ENCODE data around the gene TFCP2L1.

TFCP2L1 gene

GRCh38 chr2:121266543-121267106 lies 18.4 kb downstream of the TFCP2L1 start:
- DNase-seq (ENCODE audit: low spot score), result no peak

GRCh38 chr2:121263996-121264715 lies 20.8 kb downstream of the TFCP2L1 start:
- DNase-seq (ENCODE audit: low spot score), result no peak

- DNase-seq (ENCODE audit: low spot score), result no peak
Observed at GRCh38 chr2:121260370-121261154, 24.4 kb downstream of the TFCP2L1 start.

GRCh38 chr2:121258051-121258450 lies 27.0 kb downstream of the TFCP2L1 start:
- no peak for DNase-seq (ENCODE audit: low spot score)

- no peak for DNase-seq (ENCODE audit: low spot score)
Observed at GRCh38 chr2:121257480-121257840, 27.5 kb downstream of the TFCP2L1 start.

GRCh38 chr2:121256720-121257479 lies 28.1 kb downstream of the TFCP2L1 start:
- DNase-seq (ENCODE audit: low spot score), result no peak

GRCh38 chr2:121255358-121255757 lies 29.6 kb downstream of the TFCP2L1 start:
- no peak for DNase-seq (ENCODE audit: low spot score)

GRCh38 chr2:121254748-121255147 lies 30.3 kb downstream of the TFCP2L1 start:
- no peak for DNase-seq (ENCODE audit: low spot score)

- no peak for DNase-seq (ENCODE audit: low spot score)
Observed at GRCh38 chr2:121253674-121254240, 31.2 kb downstream of the TFCP2L1 start.

- no peak for DNase-seq (ENCODE audit: low spot score)
Observed at GRCh38 chr2:121253021-121253673, 31.9 kb downstream of the TFCP2L1 start.

- no peak for DNase-seq (ENCODE audit: low spot score)
Observed at GRCh38 chr2:121251497-121251896, 33.5 kb downstream of the TFCP2L1 start.

GRCh38 chr2:121248766-121249343 lies 36.1 kb downstream of the TFCP2L1 start:
- DNase-seq (ENCODE audit: low spot score), result no peak

- DNase-seq (ENCODE audit: low spot score), result no peak
Observed at GRCh38 chr2:121247971-121248370, 37.0 kb downstream of the TFCP2L1 start.

- no peak for DNase-seq (ENCODE audit: low spot score)
Observed at GRCh38 chr2:121247534-121247933, 37.5 kb downstream of the TFCP2L1 start.

GRCh38 chr2:121246704-121247255 lies 38.2 kb downstream of the TFCP2L1 start:
- no peak for DNase-seq (ENCODE audit: low spot score)

- no peak for DNase-seq (ENCODE audit: low spot score)
Observed at GRCh38 chr2:121245913-121246312, 39.1 kb downstream of the TFCP2L1 start.

GRCh38 chr2:121245120-121245820 lies 39.7 kb downstream of the TFCP2L1 start:
- DNase-seq (ENCODE audit: low spot score), result no peak

- no peak for DNase-seq (ENCODE audit: low spot score)
Observed at GRCh38 chr2:121244616-121245015, 40.4 kb downstream of the TFCP2L1 start.

GRCh38 chr2:121243821-121244460 lies 41.1 kb downstream of the TFCP2L1 start:
- DNase-seq (ENCODE audit: low spot score), result no peak

GRCh38 chr2:121242976-121243375 lies 42.0 kb downstream of the TFCP2L1 start:
- no peak for DNase-seq (ENCODE audit: low spot score)
